Activated B cell treated with CpG ODN at 0.5 μM for 24 hours (primary cell): ENCODE measurements around the gene FLT1. TPM values are rescaled to one million over a fixed set of nuclear protein-coding genes. Genes with fewer than 3 reads are reported as not detected.

Experiments used
- ATAC-seq: fragments of 200-7000 bp; cut with Tn5 transposase; one replicate; pipeline ENCODE4 v1.10.0; 2021; ENCODE audit warnings: low read depth, mild to moderate bottlenecking, moderate library complexity
- CTCF ChIA-PET: fragments of 350-600 bp; sonication (Branson Sonifier 250); formaldehyde crosslinking; loops from one replicate; lab custom pipeline; 2021; ENCODE audit warnings: antibody characterized with exemption; lab: Charles Lee
- POLR2A ChIA-PET: fragments of 350-600 bp; sonication (Branson Sonifier 250); formaldehyde crosslinking; loops from one replicate; lab custom pipeline; 2021; ENCODE audit warnings: antibody characterized with exemption; lab: Charles Lee
- DNase-seq: peaks from one replicate; pipeline ENCODE4 v3.0.0; 2022
- H3K27ac Mint-ChIP-seq: one replicate; pipeline ENCODE4 v1.8.0; 2020; ENCODE audit warnings: mixed read lengths
- H3K27me3 Mint-ChIP-seq: one replicate; pipeline ENCODE4 v1.8.0; 2021; ENCODE audit warnings: mixed read lengths
- H3K36me3 Mint-ChIP-seq: one replicate; pipeline ENCODE4 v1.8.0; 2021; ENCODE audit warnings: low read depth, mixed read lengths
- H3K4me1 Mint-ChIP-seq: one replicate; pipeline ENCODE4 v1.8.0; 2021; ENCODE audit warnings: mixed read lengths
- H3K4me3 Mint-ChIP-seq: one replicate; pipeline ENCODE4 v1.8.0; 2020; ENCODE audit warnings: mild to moderate bottlenecking, mixed read lengths
- H3K9me3 Mint-ChIP-seq: one replicate; pipeline ENCODE4 v1.8.0; 2020; ENCODE audit warnings: mixed read lengths
- intact Hi-C: fragments of 100-400 bp; cut with micrococcal nuclease; formaldehyde crosslinking; loops from one replicate; pipeline ENCODE4 v1.15.1; 2024
- total RNA-seq: library from RNA; stranded (reverse); gene quantifications from 2 replicates; pipeline ENCODE4 v1.2.3, GENCODE V29; 2022
- TF ChIP-seq, protein P1 (sequence below): fragments of 200-600 bp; IDR thresholded peaks from one replicate; pipeline ENCODE4 v1.8.0; 2022; ENCODE audit warnings: antibody characterized with exemption, mild to moderate bottlenecking

Gene FLT1
- total RNA-seq, 1 donor from 2014 or later, result 1.3 TPM

GRCh38 chr13:28320209-28320608, 174.7 kb downstream of the FLT1 start:
- TF ChIP-seq, protein P1, sequence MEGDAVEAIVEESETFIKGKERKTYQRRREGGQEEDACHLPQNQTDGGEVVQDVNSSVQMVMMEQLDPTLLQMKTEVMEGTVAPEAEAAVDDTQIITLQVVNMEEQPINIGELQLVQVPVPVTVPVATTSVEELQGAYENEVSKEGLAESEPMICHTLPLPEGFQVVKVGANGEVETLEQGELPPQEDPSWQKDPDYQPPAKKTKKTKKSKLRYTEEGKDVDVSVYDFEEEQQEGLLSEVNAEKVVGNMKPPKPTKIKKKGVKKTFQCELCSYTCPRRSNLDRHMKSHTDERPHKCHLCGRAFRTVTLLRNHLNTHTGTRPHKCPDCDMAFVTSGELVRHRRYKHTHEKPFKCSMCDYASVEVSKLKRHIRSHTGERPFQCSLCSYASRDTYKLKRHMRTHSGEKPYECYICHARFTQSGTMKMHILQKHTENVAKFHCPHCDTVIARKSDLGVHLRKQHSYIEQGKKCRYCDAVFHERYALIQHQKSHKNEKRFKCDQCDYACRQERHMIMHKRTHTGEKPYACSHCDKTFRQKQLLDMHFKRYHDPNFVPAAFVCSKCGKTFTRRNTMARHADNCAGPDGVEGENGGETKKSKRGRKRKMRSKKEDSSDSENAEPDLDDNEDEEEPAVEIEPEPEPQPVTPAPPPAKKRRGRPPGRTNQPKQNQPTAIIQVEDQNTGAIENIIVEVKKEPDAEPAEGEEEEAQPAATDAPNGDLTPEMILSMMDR, result no peak
- CTCF ChIA-PET, result no interaction called here
- no peaks in the 10 kb centered on the region for H3K9me3 Mint-ChIP-seq
- H3K36me3 Mint-ChIP-seq, result no peaks in the 10 kb centered on the region
- POLR2A ChIA-PET, result no interaction called here
- intact Hi-C loops, result loop anchor here (5.0 kb wide), 1 partner anchor 207 kb away; no protein-coding TSS in a partner anchor
- no peak overlapping the region for H3K27ac Mint-ChIP-seq
- DNase-seq (no peak), ATAC-seq (no peak)
- H3K4me3 Mint-ChIP-seq, result no peak overlapping the region
- H3K4me1 Mint-ChIP-seq, result peaks cover 5% of the 10 kb centered on the region
- H3K27me3 Mint-ChIP-seq, result no peaks in the 10 kb centered on the region

DNA sequence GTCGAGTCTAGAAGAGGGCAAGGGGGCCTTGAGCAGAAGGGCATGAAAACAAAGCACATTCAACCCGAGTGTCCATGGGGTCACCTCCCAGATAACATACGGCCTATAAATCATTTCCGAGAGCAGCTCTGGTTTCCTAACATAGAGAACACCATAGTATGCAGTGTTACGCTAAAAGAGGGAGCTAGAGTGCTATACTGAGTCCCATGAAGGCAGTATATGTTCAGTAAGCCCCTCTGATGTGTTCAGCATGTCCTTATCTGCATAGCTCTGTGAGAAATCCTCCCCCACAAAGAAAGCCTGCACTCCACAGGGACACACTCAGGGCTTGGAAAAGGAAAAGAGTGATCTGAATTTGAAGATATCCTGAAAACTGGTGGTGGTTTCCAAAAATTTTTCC, 175.4 kb downstream of the FLT1 start:
- ATAC-seq (no peak), DNase-seq (no peak)
- POLR2A ChIA-PET, result no interaction called here
- Mint-ChIP-seq H3K4me3 (no peak overlapping the region), H3K9me3 (no peaks in the 10 kb centered on the region), H3K27me3 (no peaks in the 10 kb centered on the region), H3K4me1 (peaks cover 5% of the 10 kb centered on the region), H3K27ac (no peak overlapping the region), H3K36me3 (no peaks in the 10 kb centered on the region)
- CTCF ChIA-PET, result interaction anchor here (0.8 kb wide), 1 partner anchor 494 kb away, joined by 3 read pairs; no protein-coding TSS in a partner anchor
- TF ChIP-seq, protein P1, result no peak
- intact Hi-C loops, result no loop called here

DNA sequence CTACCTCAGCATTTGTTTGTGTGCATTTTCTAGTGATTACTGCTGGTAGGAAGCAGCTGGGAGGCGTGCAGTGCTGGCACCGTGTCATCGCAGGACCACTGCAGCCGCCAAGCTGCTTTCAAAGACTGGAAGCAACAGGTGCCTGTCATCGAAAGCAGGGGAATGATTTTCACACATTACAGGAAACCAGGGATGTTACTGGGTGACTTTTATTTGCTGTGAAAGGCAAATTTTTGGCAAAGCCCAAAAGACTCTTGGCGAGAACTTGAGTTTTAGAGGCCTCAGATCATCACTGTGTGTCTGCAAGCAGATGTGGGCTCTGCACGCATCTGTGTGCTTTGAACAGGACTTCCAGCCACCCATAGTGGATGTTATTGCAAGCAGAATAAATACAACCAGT, 176.4 kb downstream of the FLT1 start:
- Mint-ChIP-seq H3K4me3 (no peak overlapping the region), H3K27me3 (no peaks in the 10 kb centered on the region), H3K9me3 (no peaks in the 10 kb centered on the region), H3K4me1 (no peaks in the 10 kb centered on the region), H3K36me3 (no peaks in the 10 kb centered on the region), H3K27ac (no peak overlapping the region)
- ATAC-seq (no peak), DNase-seq (no peak)
- CTCF ChIA-PET, result no interaction called here
- TF ChIP-seq, protein P1, result no peak
- intact Hi-C loops, result no loop called here
- POLR2A ChIA-PET, result no interaction called here

DNA sequence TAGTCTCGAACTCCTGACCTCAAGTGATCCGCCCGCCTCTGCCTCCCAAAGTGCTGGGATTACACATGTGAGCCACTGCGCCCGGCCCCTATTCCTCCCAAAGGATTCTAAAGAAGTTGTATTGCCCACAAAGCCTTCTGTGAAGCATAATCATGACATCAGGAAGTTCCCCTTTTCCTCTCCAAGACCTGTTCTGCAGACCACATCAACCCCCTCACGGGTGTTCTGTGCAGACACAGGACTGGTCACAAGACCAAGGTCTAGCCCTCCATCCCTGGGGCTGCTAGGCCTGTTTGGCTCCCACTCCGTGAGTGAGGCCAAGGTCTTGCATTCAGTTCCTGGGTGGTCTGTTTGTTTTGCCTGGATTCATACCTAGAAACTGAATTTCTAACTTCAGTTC, 178.1 kb downstream of the FLT1 start:
- Mint-ChIP-seq H3K36me3 (no peaks in the 10 kb centered on the region), H3K4me1 (no peaks in the 10 kb centered on the region), H3K4me3 (no peak overlapping the region), H3K27me3 (no peaks in the 10 kb centered on the region), H3K27ac (no peak overlapping the region), H3K9me3 (no peaks in the 10 kb centered on the region)
- intact Hi-C loops, result no loop called here
- CTCF ChIA-PET, result interaction anchor here (0.8 kb wide), 1 partner anchor 480 kb away, joined by 3 read pairs; no protein-coding TSS in a partner anchor
- TF ChIP-seq, protein P1, result no peak
- ATAC-seq (no peak), DNase-seq (no peak)
- POLR2A ChIA-PET, result interaction anchor here (0.7 kb wide), 1 partner anchor 111 kb away, joined by 3 read pairs; no protein-coding TSS in a partner anchor

DNA sequence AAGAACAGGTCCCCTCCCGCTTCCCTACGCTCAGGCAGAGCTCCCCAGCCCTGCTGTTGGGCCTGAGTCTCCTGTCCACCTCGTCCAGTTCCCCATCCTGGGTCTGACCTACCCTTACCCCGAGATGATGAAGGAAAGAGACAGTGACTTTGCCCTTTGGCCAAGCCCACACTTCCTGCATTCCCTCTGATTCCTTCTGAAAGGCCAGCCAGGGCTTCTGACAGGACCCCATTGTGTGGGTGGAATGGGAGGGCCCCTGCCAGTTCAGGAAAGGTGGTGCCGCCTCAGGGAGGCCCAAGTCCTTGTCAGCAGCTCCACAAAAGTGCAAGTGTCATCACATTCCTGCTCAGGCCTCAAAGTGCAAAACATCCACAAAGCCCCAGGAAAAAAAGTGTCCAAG, 178.8 kb downstream of the FLT1 start:
- H3K36me3 Mint-ChIP-seq, result no peaks in the 10 kb centered on the region
- H3K27ac Mint-ChIP-seq, result no peak overlapping the region
- H3K9me3 Mint-ChIP-seq, result no peaks in the 10 kb centered on the region
- no peak overlapping the region for H3K4me3 Mint-ChIP-seq
- CTCF ChIA-PET, result no interaction called here
- intact Hi-C loops, result no loop called here
- no peaks in the 10 kb centered on the region for H3K27me3 Mint-ChIP-seq
- TF ChIP-seq, protein P1, result no peak
- POLR2A ChIA-PET, result no interaction called here
- H3K4me1 Mint-ChIP-seq, result no peaks in the 10 kb centered on the region
- ATAC-seq, result no peak
- DNase-seq, result no peak
